ENCODE measurements around the gene RAB4A.

DNA sequence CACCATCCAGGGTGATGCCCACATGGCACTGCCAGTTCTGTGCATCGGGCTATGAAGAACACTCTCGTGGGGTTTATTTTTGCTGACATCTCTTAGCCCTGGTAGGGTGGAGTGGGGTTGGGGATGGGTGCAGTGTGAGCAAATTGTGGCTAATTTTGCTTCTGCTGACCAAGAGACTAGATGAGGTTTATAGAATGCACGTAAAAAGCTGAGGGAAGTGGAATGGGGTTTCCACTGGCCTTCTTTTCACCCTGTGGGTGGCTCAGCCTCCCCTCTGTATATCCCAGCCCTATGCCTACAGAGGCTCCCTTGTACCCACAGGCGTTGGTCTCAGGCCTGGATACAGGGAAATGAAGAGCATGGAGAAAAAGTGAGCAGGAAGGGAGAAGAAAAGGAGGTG, 44.1 kb upstream of the RAB4A start:
- TF ChIP-seq, protein P1, sequence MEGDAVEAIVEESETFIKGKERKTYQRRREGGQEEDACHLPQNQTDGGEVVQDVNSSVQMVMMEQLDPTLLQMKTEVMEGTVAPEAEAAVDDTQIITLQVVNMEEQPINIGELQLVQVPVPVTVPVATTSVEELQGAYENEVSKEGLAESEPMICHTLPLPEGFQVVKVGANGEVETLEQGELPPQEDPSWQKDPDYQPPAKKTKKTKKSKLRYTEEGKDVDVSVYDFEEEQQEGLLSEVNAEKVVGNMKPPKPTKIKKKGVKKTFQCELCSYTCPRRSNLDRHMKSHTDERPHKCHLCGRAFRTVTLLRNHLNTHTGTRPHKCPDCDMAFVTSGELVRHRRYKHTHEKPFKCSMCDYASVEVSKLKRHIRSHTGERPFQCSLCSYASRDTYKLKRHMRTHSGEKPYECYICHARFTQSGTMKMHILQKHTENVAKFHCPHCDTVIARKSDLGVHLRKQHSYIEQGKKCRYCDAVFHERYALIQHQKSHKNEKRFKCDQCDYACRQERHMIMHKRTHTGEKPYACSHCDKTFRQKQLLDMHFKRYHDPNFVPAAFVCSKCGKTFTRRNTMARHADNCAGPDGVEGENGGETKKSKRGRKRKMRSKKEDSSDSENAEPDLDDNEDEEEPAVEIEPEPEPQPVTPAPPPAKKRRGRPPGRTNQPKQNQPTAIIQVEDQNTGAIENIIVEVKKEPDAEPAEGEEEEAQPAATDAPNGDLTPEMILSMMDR (IDR thresholded peaks at IDR 0.05), result no peak
- TF ChIP-seq POLR2A (IDR thresholded peaks at IDR 0.05) (no peak), POLR2AphosphoS5 (IDR thresholded peaks at IDR 0.05) (no peak), EP300 (IDR thresholded peaks at IDR 0.05) (no peak)

All from upper lobe of left lung (tissue), 4 donors.